GM21528 (cell line): ENCODE data around the gene CCDC69.
"Not testable (repeated sequence)": the region's sequence is repeated elsewhere in the genome, so short reads cannot be mapped to it uniquely, and the experiment has no call there.

ENCODE experiments used
- ATAC-seq: cut with Tn5 transposase; IDR thresholded peaks from one replicate; pipeline ENCODE4 v1.9.1; 2021; ENCODE audit warnings: mild to moderate bottlenecking, moderate library complexity; ENCODE audit not compliant: unreplicated experiment, low FRiP score

CCDC69 gene

DNA sequence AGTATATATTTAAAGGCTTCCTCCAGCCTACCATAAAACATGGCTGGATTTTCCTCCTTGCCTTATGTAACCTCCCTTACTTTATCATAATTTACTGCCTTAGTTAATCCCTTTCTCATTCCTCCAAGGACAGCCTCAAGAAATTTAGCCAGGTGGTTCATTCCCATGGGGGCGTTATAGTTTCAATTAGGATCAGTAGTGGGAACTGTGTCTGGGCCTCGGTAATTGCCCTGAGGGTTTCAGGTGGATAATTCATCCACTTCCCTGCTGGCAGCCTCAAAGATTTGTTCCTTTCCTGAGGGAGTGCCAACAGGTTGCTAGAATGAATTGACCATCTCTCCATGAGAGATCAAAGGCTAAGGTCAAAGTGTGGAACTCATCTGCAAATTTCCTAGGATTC, 24.8 kb upstream of the CCDC69 start:
- no peak for ATAC-seq

DNA sequence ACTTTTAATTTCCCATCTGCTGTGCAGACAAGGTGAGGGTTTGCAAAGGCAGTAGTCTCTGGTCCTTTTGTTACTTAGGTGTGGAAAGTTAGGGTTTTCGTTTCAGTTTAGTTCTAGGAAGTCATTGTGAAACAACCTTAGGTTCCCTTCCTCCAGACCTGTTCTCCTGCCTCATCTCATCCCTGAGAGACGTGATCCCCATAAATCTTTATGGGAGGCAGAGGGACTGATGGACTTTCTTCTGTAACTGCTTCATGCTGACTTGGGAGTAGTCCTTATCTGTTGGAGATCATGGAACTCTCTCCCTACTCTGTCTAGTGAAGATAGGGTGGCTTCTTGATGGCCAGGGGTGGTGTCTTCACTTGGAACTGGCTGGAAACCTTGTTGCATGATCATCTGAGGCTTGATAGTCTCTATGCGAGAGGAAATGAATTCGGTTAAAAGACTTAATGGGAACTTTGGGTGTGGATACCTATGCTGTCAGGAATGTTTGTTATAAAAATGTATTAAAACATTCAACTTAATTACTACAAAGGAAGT, 21.9 kb upstream of the CCDC69 start:
- ATAC-seq: no peak

DNA sequence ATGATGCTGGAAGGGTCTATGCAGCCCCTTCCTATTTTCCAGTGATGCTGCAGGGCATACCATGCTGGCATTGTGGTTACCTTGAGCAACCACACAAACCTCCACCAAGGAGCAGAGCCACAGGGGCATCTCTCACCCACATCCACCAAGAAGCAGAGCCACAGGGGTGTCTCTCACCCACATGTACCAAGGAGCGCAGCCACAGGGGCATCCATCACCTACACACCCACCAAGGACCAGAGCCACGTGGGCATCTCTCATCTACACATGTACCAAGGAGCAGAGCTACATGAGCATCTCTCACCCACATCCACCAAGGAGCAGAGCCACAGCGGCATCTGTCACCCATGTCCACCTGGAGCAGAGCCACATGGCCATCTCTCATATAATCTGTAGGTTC, 20.3 kb upstream of the CCDC69 start:
- ATAC-seq: no peak

DNA sequence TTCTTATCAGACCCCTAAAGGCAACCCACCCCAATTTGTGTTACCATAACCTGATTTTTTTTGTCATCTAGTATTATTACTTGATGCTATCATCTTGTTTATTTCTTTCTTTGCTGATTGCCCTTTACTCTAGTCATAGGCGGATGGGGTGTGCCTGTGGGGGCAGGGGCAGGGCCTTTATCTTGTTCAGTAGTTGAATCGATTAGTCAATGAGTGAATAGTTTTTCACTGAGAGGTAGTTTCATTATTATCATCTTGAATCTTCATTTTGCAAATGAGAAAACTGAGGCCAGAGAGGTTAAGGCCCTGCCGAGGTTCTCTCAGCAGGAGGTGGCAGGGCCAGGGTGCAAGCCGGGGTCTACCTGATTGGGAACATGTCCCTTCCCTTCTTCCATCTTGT, 19.7 kb upstream of the CCDC69 start:
- ATAC-seq: no peak

DNA sequence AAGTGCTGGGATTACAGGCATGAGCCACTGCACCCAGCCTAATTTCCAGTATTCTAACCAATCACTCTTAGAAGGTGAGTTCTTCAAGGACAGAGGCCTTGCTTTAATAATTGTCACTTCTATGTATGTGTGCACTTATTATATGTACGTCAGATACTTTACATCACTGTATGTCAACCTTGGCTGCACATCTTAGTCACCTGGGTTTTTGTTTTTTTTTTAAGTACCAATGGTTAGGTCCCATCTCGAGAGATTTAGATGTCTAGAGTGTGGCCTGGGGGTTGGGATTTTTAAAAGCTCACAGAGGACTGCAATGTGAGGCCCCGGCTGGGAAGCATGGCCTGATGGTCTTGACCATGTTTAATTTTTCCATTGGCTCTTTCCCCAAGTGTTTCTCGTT, 19.2 kb upstream of the CCDC69 start:
- no peak for ATAC-seq

DNA sequence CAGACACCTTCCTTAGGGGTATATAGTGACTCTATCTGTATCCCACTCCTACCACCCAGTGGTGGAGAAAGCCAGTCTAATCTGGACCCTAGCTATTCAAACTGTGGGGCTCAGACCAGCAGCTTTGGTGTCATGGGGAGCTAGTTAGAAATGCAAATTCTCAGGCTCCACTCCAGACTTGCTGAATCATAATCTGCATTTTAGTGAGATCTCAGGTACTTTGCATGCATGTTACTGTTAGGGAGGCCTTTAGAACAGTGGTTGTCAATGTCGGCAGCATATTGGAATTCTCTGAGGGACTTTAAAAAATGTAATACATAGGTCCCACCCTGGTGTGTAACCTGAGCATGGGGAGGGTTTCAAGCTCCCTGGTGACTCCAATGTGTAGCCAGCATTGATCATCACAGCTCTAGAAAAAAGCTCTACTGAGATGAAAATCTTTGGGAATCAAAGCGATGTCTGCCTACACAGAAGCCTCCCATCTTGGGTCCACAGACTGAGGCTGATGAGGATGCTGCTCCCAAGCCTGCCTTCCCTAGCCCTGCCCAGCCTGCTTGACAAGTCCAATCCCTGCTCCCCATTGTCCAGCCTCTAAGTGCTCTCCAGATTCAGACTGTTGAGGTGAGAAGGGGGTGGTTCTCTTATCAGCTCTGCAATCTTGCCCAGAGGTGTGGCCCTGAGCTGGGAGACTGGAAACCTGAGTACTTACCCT, 17.2 kb upstream of the CCDC69 start:
- no peak for ATAC-seq

DNA sequence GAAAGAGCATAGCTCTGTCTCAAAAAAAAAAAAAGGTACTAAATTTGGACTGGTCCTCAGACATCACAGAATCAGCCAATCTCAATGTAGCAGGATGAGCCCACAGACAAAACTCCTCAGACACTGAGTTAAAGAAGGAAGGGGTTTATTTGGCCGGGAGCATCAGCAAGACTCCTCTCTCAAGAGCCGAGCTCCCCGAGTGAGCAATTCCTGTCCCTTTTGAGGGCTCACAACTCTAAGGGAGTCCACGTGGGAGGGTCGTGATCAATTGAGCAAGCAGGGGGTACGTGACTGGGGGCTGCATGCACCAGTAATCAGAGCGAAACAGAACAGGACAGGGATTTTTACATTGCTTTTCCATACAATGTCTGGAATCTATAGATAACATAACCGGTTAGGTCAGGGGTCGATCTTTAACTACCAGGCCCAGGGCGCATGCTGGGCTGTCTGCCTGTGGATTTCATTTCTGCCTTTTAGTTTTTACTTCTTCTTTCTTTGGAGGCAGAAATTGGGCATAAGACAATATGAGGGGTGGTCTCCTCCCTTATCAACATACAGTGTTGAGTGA, 16.5 kb upstream of the CCDC69 start:
- ATAC-seq: not testable (repeated sequence)

DNA sequence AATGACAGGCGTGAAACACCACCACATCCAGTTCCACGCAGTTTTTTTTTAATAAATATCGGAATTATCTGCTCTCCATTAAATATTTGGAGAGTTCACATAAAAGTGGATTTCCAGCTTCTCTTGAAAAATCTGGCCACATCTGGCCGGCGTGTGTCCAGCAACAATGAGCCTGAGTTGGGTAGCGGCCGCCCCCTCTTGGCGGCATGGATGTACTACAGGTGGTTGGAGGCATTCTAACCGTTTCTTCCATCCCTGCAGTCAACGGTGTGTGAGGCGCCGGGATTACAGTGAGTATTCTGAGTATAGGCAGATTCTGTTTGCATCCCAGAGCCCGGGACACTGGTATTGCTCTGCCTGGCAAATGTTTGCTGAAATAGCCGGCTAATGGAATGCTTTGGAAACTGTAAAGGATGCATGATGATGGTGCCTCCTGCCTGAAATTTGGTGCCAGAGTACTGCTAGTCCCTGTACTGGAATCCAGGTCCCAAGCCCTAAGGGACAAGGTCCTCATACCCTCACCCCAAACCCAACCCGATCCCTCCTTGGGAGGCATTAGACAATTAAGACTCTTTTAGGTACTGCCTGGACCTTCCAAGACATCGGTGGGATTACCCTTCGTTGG, 15.5 kb upstream of the CCDC69 start:
- peak; percentile 47 for ATAC-seq

DNA sequence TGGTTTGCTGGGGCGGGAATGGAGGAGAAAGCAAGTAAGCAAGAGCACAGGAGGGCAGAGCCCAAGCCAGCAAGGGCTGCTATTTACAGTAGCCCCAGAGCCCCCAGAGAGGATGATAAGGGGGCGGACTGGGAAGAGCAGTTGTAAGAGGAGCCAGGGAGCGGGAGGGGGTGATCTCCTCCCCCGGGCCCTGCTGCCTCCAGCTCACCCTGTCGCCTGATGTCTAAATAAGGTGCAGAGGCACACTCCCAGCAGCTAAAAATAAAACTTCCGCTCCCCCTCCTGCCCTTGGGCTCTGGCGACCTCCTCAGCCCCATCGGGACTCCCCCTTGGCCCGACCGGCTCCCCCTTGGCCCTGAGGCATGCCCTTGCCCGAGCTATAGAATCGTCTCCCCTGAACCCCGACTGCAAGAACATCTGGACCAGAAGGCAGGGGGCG, 14.4 kb upstream of the CCDC69 start:
- ATAC-seq: no peak

DNA sequence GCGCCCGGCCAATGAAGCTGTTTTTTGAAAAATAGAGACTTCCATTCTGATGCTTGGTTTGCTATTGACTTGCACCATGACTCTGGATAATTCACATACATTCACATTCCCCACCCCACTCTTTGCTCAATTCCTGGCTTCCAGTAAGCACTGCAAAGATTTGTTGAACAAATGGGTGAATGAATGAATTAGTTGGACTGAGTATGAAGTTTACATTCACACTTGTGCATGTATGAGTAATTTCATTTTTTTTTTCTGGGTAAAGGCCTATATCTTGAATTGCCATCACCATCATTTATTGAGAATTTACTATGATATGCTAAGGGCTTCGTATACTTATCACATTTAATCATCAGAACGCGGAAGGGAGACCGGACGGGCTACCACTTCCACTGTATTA, 13.8 kb upstream of the CCDC69 start:
- ATAC-seq: no peak

DNA sequence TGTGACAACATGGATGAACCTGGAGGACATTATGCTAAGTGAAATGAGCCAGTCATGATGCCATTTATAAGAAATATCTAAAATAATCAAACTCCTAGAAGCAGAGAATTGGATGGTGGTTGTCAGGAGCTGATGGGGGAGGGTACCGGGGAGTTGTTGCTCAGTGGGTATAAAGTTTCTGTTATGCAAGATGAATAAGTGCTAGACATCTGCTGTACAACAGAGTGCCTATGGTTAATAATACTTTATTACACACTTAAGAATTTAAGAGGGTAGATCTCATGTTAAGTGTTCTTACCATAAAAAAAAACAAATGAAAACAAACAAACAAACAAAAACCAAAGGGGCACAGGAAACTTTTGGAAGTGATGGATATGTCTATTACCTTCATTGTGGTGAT, 13.0 kb upstream of the CCDC69 start:
- no peak for ATAC-seq

DNA sequence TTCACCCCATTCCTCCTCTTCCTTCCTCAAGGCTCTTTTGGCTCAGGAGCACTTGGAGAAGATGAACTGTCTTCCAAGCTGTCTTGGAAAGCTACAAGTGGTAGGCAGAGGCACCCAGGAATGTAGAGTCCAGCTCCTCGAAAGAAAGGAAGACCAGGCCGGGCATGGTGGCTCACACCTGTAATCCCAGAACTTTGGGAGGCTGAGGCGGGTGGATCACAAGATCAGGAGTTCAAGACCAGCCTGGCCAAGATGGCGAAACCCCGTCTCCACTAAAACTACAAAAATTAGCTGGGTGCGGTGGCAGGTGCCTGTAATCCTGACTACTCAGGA, 11.3 kb upstream of the CCDC69 start:
- ATAC-seq: not testable (repeated sequence)

DNA sequence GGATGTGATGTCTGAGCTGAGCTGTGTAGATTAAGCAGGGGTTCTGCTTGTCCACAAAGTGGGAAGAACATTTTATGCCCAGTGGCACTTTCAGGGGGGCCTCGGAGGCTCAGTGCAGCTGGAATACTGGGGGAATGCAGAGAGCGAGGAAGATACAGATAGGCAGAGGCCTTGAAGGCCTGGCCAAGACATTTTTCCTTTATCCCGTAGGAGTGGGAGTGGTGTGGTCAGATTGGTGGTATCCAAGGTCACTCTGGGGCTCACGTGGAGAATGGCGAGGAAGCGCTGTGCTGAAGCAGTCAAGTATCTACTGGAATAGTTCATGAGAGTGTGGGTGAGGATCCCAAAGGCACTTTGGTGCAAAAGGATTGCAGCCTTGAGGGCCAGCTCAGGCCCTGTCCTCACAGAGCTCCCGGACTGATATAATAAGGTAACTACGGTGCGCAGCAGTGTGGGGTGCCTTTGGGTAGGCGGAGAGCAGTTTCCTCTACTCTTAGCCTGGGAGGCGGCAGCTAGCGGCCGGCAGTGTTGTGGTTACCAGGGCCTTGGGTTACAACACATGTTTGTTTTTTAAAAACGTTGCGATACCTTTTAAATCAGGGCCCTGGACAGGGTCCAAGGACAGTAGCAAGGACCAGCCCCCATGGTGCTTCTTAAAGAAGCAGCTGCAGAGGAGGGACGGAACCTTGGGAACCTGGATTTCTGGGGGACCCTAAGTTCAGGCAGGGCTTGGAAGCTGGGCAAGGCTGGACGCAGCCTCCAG, 10.8 kb upstream of the CCDC69 start:
- ATAC-seq: peak; percentile 61

DNA sequence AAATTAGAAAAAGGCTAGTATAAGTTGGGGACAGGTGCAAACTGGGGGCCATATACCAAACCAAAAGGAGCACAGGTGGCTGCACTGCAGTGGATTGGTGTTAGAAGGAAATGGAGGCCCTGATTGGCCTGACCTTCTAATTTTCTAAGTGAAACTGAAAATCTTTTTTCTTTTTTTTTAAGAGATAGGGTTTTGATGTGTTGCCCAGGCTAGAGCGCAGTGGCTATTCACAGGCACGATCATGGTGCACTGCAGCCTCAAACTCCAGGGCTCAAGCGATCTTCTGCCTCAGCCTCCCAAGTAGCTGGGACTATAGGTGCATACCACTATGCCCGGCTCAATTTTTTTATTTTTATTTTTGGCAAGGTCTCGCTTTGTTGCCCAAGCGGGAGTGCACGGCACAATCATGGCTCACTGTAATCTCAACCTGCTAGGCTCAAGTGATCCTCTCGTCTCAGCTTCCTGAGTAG, 9.8 kb upstream of the CCDC69 start:
- peak; percentile 61 for ATAC-seq

DNA sequence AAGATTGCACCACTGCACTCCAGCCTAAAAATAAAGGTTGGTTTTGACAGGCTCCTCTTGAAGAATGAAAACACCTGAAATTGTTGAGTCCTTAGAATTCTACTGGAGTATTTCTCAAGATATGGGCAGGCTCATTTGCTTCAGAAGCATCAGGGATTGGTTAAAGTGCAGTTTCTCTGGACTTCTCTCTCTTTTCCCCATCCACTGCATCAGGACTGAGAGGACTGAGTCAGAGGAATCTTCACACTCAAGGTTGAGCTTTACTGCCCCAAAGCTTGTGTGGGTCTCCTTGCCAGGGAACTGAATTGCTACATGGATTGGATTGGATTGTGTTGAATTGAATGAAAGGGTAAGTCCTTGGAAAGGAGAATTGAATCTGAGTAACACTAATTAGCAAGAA, 7.5 kb upstream of the CCDC69 start:
- no peak for ATAC-seq

DNA sequence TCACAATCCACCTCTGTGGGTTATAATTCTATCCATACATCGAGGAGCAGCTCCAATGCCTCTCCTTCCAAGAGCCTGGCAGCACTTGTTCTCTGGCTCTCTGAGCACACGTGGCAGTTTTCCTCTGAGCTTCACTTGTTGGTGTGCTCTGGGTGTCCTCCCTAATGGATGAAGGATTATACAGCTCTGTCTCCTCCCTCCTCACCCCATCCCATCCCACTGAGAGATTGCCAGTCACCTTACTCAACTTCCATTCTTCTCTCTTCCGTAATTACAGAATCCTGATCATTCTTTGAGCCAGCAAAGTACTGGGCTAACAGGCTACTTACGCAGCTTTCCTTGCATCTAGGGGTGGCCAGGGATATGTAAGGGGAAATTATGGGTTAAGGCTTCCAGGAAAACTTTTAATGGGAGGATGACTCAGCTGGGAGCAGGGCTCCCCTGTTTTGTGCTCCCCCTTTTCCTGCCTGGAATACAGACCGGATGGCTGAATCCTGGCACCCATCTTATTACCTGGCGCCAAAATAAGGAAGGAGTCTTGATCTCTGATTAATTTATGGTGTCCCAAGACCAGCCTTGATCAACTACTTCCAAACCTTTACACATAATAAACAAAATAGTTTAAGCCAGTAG, 6.3 kb upstream of the CCDC69 start:
- no peak for ATAC-seq

DNA sequence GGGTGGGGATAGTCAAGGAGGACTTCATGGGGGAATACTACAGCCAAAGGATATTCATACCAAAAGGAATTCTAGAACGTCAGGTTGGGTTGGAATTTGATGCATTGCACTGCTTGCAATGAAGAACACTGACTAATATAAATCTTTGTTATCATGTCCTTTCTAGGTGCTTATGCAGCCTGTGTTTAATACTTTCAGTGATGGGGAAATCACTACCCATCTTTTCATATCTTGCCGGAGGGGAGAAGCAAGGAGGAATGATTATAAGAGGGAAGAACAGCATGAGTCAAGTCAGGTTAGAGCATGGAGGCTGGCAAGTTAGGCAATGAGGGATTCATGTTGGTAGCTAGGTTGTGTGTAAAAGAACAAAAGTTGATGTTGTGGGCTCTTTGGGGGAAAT, 5.1 kb upstream of the CCDC69 start:
- no peak for ATAC-seq

DNA sequence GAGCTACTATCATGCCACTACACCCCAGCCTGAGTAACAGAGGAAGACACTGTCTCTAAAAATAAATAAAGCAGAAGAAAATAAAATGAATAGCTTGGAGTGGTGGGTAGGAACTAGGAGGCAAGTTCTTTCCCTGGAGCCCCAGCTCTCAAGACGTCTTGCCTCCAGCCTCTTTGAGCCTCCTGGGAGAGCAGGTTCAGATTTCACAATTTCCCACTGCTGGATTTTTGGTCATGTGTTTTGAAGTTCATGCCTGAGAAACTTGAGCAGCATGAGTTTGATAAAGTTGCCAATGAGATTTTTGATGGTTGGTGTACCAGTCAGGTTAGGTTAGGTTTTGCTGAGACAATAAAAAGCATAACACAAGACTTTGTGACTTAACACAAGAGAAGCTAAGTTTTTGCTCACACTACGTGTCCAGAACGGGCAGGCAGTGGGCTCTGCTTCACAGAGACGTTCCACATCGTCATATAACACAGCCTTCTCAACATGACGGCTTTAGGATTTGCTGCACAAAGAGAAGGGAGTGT, 4.1 kb upstream of the CCDC69 start:
- no peak for ATAC-seq

DNA sequence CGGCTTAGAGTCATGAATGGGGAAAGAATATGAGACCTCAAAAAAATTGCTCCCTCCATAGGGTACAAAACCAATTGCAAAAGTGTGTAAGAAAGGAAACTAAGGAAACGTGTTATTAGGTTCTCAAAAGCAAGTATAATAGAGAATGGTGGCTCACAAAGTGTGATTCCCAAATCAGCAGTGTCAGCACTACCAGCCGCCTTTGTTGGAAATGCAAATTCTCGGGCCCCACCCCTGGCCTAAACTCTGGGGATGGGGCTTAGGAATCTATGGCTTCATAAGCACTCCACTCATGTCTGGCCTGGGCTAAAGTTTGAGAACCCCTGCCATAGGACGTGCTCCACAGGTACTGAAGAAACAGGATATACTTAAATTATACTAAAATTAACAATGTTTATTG, 1.6 kb upstream of the CCDC69 start:
- ATAC-seq: no peak

DNA sequence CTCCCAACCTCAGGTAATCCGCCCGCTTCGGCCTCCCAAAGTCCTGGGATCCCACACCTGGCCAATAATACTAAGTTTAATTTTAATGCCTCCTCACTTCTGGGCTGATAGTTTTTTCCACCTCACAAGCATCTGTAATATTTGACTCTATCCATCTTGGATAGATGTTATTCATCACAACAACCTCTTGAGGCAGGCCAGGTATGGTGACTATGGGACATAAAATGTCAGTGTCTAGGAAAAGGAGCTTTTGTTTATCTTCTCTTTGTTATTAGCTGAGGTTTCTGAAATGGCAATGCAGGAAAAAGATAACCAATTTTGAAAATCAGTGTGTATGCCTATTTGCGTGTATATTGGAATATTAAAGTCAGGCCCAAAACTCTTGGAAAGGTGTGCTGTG, 1.2 kb upstream of the CCDC69 start:
- no peak for ATAC-seq
